H1 (cell line): ENCODE measurements around the gene PRKCA. TPM values are rescaled to one million over a fixed set of nuclear protein-coding genes. Genes with fewer than 3 reads are reported as not detected.
A peak's percentile ranks its signal among the peaks of the same experiment; 100 is the strongest.

Experiments used
- CTCF ChIA-PET: fragments of 300-600 bp; sonication (Branson Sonifier 250); formaldehyde crosslinking; loops from one replicate; lab custom pipeline; 2021; ENCODE audit not compliant: partially characterized antibody; lab: Charles Lee
- POLR2A ChIA-PET: fragments of 300-600 bp; sonication (Branson Sonifier 250); formaldehyde crosslinking; loops from one replicate; lab custom pipeline; 2021; ENCODE audit warnings: inconsistent platforms; ENCODE audit not compliant: partially characterized antibody; lab: Charles Lee
- DNase-seq, 2 experiments: peaks; one replicate each; pipeline versions ENCODE4 v3.0.0 to v3.0.0-alpha.2; 2010 to 2022; ENCODE audit warnings: low spot score in 2 of 2, low read depth in 1 of 2, mixed read lengths in 1 of 2
- FAIRE-seq: peaks from 2 replicates; lab custom pipeline; 2011; peaks lifted over from hg19 to GRCh38; lab: Jason Lieb, UNC
- H2AFZ ChIP-seq: 2 replicates; pipeline ENCODE4 v1.8.1; 2012; ENCODE audit warnings: low read length, inconsistent platforms
- H2AK5ac ChIP-seq: 2 replicates; pipeline ENCODE4 v1.6.1; 2013; ENCODE audit warnings: low read depth, low read length
- H2BK120ac ChIP-seq: replicated peaks from 2 replicates; pipeline ENCODE3; 2013; ENCODE audit warnings: low read depth, low read length, inconsistent platforms
- H2BK12ac ChIP-seq: 2 replicates; pipeline ENCODE4 v1.6.1; 2013; ENCODE audit warnings: low read depth, low read length
- H2BK15ac ChIP-seq: 2 replicates; pipeline ENCODE4 v1.6.1; 2013; ENCODE audit warnings: low read length
- H2BK20ac ChIP-seq: 2 replicates; pipeline ENCODE4 v1.6.1; 2013; ENCODE audit warnings: low read length
- H2BK5ac ChIP-seq: 2 replicates; pipeline ENCODE4 v1.6.1; 2013; ENCODE audit warnings: low read depth, low read length
- H3K14ac ChIP-seq: 2 replicates; pipeline ENCODE4 v1.6.1; 2013; ENCODE audit warnings: inconsistent platforms; ENCODE audit not compliant: insufficient read length
- H3K18ac ChIP-seq: 2 replicates; pipeline ENCODE4 v1.6.1; 2013; ENCODE audit warnings: low read length; ENCODE audit errors: extremely low read depth
- H3K23ac ChIP-seq: 2 replicates; pipeline ENCODE4 v1.6.1; 2013; ENCODE audit warnings: inconsistent platforms; ENCODE audit not compliant: insufficient read length
- H3K23me2 ChIP-seq: 2 replicates; pipeline ENCODE4 v1.6.1; 2013; ENCODE audit warnings: low read depth, low read length
- H3K27ac ChIP-seq: 2 replicates; pipeline ENCODE4 v1.6.1; 2011; ENCODE audit warnings: low read depth, low read length, inconsistent platforms
- H3K27me3 ChIP-seq, 4 experiments: replicated peaks in 1 of 4; 1 replicate in 1 of 4; 2 replicates in 3 of 4; pipeline versions ENCODE4 v1.6.1 to v1.8.1; 2011 to 2013; ENCODE audit warnings: low read length in 3 of 4, mild to moderate bottlenecking in 3 of 4, inconsistent platforms in 2 of 4, mixed read lengths in 2 of 4, moderate library complexity in 1 of 4; ENCODE audit not compliant: control insufficient read depth in 3 of 4, insufficient read depth in 3 of 4; ENCODE audit errors: extremely low read depth in 1 of 4
- H3K36me3 ChIP-seq, 4 experiments: 2 replicates each; pipeline versions ENCODE4 v1.6.1 to v1.8.1; 2011 to 2013; ENCODE audit warnings: mild to moderate bottlenecking in 4 of 4, low read length in 3 of 4, moderate library complexity in 2 of 4, control low read depth in 1 of 4, inconsistent platforms in 1 of 4; ENCODE audit not compliant: insufficient read depth in 4 of 4, control insufficient read depth in 2 of 4
- H3K4ac ChIP-seq: replicated peaks from 2 replicates; pipeline ENCODE3; 2013; ENCODE audit warnings: low read length, low read depth, mixed read lengths, inconsistent platforms; ENCODE audit not compliant: insufficient read length
- H3K4me1 ChIP-seq, 4 experiments: replicated peaks in 1 of 4; 1 replicate in 1 of 4; 2 replicates in 3 of 4; pipeline versions ENCODE4 v1.6.1 to v1.8.1; 2011 to 2013; ENCODE audit warnings: low read length in 3 of 4, inconsistent platforms in 2 of 4, mixed read lengths in 1 of 4; ENCODE audit not compliant: insufficient read depth in 4 of 4, control insufficient read depth in 3 of 4
- H3K4me2 ChIP-seq, 2 experiments: 2 replicates each; pipeline versions ENCODE4 v1.6.1 to v1.8.1; 2011 to 2013; ENCODE audit warnings: low read depth in 2 of 2, low read length in 2 of 2, control low read depth in 1 of 2, inconsistent platforms in 1 of 2, mild to moderate bottlenecking in 1 of 2; ENCODE audit not compliant: insufficient read depth in 1 of 2
- H3K4me3 ChIP-seq, 4 experiments: fragments of 200-600, 300-600 bp in 1 of 4; sonication (generic), shearing (Covaris generic), sonication (Bioruptor Twin) in 1 of 4; 2 replicates each; pipeline versions ENCODE4 v1.5.1 to v1.8.1; 2011 to 2016; ENCODE audit warnings: low read length in 4 of 4, low read depth in 3 of 4, control low read depth in 2 of 4, inconsistent platforms in 2 of 4, mild to moderate bottlenecking in 2 of 4, mixed read lengths in 1 of 4, moderate library complexity in 1 of 4; ENCODE audit not compliant: insufficient read depth in 2 of 4; ENCODE audit errors: extremely low read depth in 1 of 4
- H3K56ac ChIP-seq: replicated peaks from 2 replicates; pipeline ENCODE3; 2013; ENCODE audit warnings: low read depth, mild to moderate bottlenecking, mixed read lengths, low read length, inconsistent platforms; ENCODE audit not compliant: insufficient read length
- H3K79me1 ChIP-seq: 2 replicates; pipeline ENCODE4 v1.6.1; 2013; ENCODE audit warnings: low read depth, low read length, control low read depth
- H3K79me2 ChIP-seq, 2 experiments: 2 replicates each; pipeline versions ENCODE4 v1.6.1 to v1.8.1; 2012 to 2013; ENCODE audit warnings: low read length in 2 of 2, mild to moderate bottlenecking in 2 of 2, inconsistent platforms in 1 of 2; ENCODE audit not compliant: insufficient read depth in 2 of 2, control insufficient read depth in 1 of 2
- H3K9ac ChIP-seq, 4 experiments: replicated peaks in 1 of 4; 1 replicate in 1 of 4; 2 replicates in 3 of 4; pipeline versions ENCODE4 v1.6.1 to v1.8.1; 2011 to 2013; ENCODE audit warnings: low read depth in 3 of 4, low read length in 3 of 4, control low read depth in 2 of 4, mild to moderate bottlenecking in 2 of 4, moderate library complexity in 2 of 4, inconsistent platforms in 1 of 4; ENCODE audit errors: extremely low read depth in 1 of 4
- H3K9me3 ChIP-seq, 2 experiments: 2 replicates each; pipeline versions ENCODE4 v1.6.1 to v1.8.1; 2012 to 2013; ENCODE audit warnings: mild to moderate bottlenecking in 2 of 2, moderate library complexity in 2 of 2, control low read depth in 1 of 2, inconsistent platforms in 1 of 2, low read depth in 1 of 2, low read length in 1 of 2, mixed read lengths in 1 of 2; ENCODE audit not compliant: insufficient read depth in 2 of 2
- H4K20me1 ChIP-seq, 2 experiments: replicated peaks in 1 of 2; 2 replicates each; pipeline versions ENCODE3 to v1.8.1; 2011 to 2013; ENCODE audit warnings: inconsistent platforms in 2 of 2, low read length in 2 of 2, mild to moderate bottlenecking in 1 of 2; ENCODE audit not compliant: insufficient read depth in 2 of 2, control insufficient read depth in 1 of 2
- H4K5ac ChIP-seq: 2 replicates; pipeline ENCODE4 v1.6.1; 2013; ENCODE audit warnings: low read length, low read depth, mixed read lengths, inconsistent platforms; ENCODE audit not compliant: insufficient read length
- H4K8ac ChIP-seq: 2 replicates; pipeline ENCODE4 v1.8.0; 2013; ENCODE audit warnings: mild to moderate bottlenecking, moderate library complexity, low read length, inconsistent platforms; ENCODE audit not compliant: insufficient read depth; ENCODE audit errors: extremely low read depth
- H4K91ac ChIP-seq: replicated peaks from 2 replicates; pipeline ENCODE3; 2013; ENCODE audit warnings: low read length, mixed read lengths, inconsistent platforms; ENCODE audit not compliant: insufficient read length
- EZH2 ChIP-seq: fragments of 200-600 bp; sonication (generic); IDR thresholded peaks from 2 replicates; pipeline ENCODE4 v1.7.1; 2012; ENCODE audit warnings: low read depth, mild to moderate bottlenecking, moderate library complexity, low read length, inconsistent platforms; ENCODE audit not compliant: severe bottlenecking
- KDM1A ChIP-seq: fragments of 200-600, 300-600 bp; sonication (generic); IDR thresholded peaks from 2 replicates; pipeline ENCODE4 v1.7.1; 2016; ENCODE audit warnings: mild to moderate bottlenecking, low read length, borderline replicate concordance
- RFX5 ChIP-seq: IDR thresholded peaks from 2 replicates; pipeline ENCODE4 v1.6.1; 2011; ENCODE audit warnings: low read depth, low read length, improper control_type of control experiment, borderline replicate concordance
- SIX5 ChIP-seq: IDR thresholded peaks from 2 replicates; pipeline ENCODE4 v1.6.1; 2011; ENCODE audit warnings: mild to moderate bottlenecking, low read depth, low read length
- TCF12 ChIP-seq: IDR thresholded peaks from 2 replicates; pipeline ENCODE4 v1.6.1; 2011; ENCODE audit warnings: low read depth, mild to moderate bottlenecking, low read length
- WGBS, 2 experiments: shearing (Covaris generic) in 1 of 2; methylation state at CpG; one replicate each; pipeline versions ENCODE4 v1.1.6 to v1.1.7; 2013 to 2015; ENCODE audit warnings: low lambda C conversion rate in 2 of 2, mixed read lengths in 2 of 2, inconsistent platforms in 1 of 2, low coverage in 1 of 2, missing lambda C conversion rate in 1 of 2; ENCODE audit not compliant: insufficient replicate concordance in 2 of 2, insufficient coverage in 1 of 2, insufficient read length in 1 of 2; ENCODE audit errors: extremely low coverage in 1 of 2, missing lambda C conversion rate in 1 of 2; 5-methylcytosine and 5-hydroxymethylcytosine counted together
- polyA plus RNA-seq, 7 experiments: library from polyadenylated mRNA; depleted of rRNA in 3 of 7; stranded (reverse) in 5 of 7; unstranded in 2 of 7; fragments of >200 nt in 5 of 7; fragments of 200-250 nt in 2 of 7; gene quantifications; 1 replicate in 5 of 7; 2 replicates in 1 of 7; 4 replicates in 1 of 7; pipeline versions ENCODE4 v1.2.1 to v1.2.3, GENCODE V29; 2011 to 2013; ENCODE audit warnings: missing spikeins in 2 of 7, mixed read lengths in 2 of 7
- total RNA-seq: library from RNA; stranded (reverse); fragmentation: NEBNext Ultra II Directional; extraction: Animal tissue kit (Norgen Biotek cat#: 25700); gene quantifications from 2 replicates; pipeline ENCODE4 v1.2.1, GENCODE V29; 2021

The PRKCA gene
- total and polyA plus RNA-seq, 2 of the 8 experiments (the other 6 are each of a cell fraction or from before 2014, with no cell fraction given), result 5.8 to 17.8 TPM

DNA sequence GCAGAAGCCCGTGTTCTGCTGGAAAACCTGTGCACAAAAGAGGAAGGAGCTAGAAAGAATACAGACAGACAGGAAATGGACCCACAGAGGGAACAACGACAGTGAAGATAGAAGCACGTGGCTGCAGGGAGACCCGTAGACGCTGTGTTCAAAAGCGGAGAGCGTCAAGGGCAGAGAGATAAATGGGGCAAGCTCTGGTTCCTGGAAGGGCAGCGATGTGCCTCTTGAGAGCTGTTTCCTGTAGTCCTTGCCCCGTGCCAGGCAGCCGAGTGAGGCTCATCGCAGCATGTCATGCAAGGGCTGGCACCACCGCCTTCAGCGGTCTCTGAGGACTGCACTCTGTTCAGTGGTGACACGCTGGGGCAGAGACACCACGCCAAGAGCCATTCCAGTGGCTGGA is 488.9 kb downstream of the PRKCA start:
- H4K8ac ChIP-seq, result no peak overlapping the region
- ChIA-PET CTCF (interaction anchor here (0.8 to 1.9 kb wide), 5 partner anchors 8 to 69 kb away, joined by 3 to 7 read pairs (median 4); no protein-coding TSS in a partner anchor), POLR2A (no interaction called here)

More for the DNA sequence above, 488.9 kb downstream of the PRKCA start:
- no peak for FAIRE-seq
- Histone ChIP-seq H3K4ac (no peak overlapping the region), H4K20me1 (no peaks in the 10 kb centered on the region), H3K4me2 (no peak overlapping the region), H3K4me3 (no peak overlapping the region), H2BK5ac (no peak overlapping the region), H3K4me1 (no peaks in the 10 kb centered on the region; a peak in 1 of 7 replicates), H3K18ac (no peak overlapping the region), H3K56ac (no peak overlapping the region), H3K23ac (no peak overlapping the region), H3K79me2 (no peaks in the 10 kb centered on the region), H2AK5ac (no peak overlapping the region; the same call in 1 of the 2 replicates), H3K9me3 (no peaks in the 10 kb centered on the region), H4K91ac (peak overlapping the region; percentile 26), H2BK12ac (no peak overlapping the region), H3K79me1 (no peaks in the 10 kb centered on the region), H3K23me2 (no peaks in the 10 kb centered on the region), H3K14ac (no peak overlapping the region), H3K36me3 (no peaks in the 10 kb centered on the region; a peak in 1 of 8 replicates), H3K27ac (no peak overlapping the region), H3K9ac (no peak overlapping the region), H2BK120ac (no peak overlapping the region), H3K27me3 (no peaks in the 10 kb centered on the region), H2BK20ac (no peak overlapping the region), H4K5ac (no peak overlapping the region), H2AFZ (no peak overlapping the region), H2BK15ac (no peak overlapping the region)
- 94% methylated on average over 15 of the region's 15 CpGs; no CpG with 5 or more reads in 1 of the 2 experiments for WGBS, 2 experiments
- DNase-seq, result no peak
- TF ChIP-seq EZH2 (no peak), KDM1A (no peak), SIX5 (no peak), TCF12 (no peak), RFX5 (no peak)
